ENCODE results near the gene SAP30BP.

GRCh38 chr17:75632428-75632827 lies 34.7 kb upstream of the SAP30BP start:
- no peak for TF ChIP-seq POLR2AphosphoS5 (IDR thresholded peaks at IDR 0.05; ENCODE audit: low read depth)
- no peak for TF ChIP-seq CTCF (conservative IDR thresholded peaks at IDR 0.05; ENCODE audit: low read depth in 2 of 2)
- no peak for TF ChIP-seq REST (IDR thresholded peaks at IDR 0.05; ENCODE audit: unreplicated experiment)
- no peak for TF ChIP-seq EZH2 (IDR thresholded peaks at IDR 0.05; ENCODE audit: low read depth, unreplicated experiment)
- TF ChIP-seq ETS1 (IDR thresholded peaks at IDR 0.05): no peak

Data from GM23338 (cell line).